ENCODE data around the gene SLC22A17. TPM values are rescaled to one million over a fixed set of nuclear protein-coding genes. Genes with fewer than 3 reads are reported as not detected.

The SLC22A17 gene
- total RNA-seq, 6 experiments from 2014 or later, result 1.5 to 2.7 (median 2.1) TPM

DNA sequence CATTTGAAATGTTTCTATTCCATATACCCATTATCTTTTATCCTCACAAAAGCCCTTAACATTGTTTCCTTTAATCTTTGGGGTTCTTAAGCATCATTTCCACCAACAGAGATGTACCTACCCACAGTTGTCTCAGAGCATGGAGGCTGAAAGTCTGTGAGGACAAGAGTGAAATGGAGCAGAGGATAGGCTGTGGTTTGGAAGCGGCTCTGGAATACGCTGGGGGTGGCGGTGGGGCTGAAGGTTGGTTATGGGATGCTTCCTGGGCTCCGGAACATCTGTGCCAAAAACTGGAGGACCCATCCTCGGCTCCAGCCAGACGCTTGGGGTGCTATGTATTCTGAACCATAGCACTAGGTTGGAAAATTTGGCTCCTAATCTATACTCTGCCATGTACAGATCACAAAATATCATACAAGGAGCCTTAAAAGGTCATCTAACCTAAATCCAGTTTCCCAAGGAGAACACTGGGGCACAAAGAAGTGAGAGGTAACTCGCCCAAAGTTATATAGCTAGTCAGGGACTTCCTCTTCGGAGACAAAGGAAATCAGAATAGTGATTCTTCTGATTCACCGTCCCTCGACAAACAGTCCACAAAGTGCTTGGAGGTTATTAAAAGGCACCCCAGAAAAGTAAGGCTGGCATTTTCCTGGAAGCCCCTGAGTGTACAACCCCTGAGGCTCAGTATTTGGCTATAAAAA is 52.6 kb downstream of the SLC22A17 start:
- Histone ChIP-seq H3K4me1 (peaks cover 0 to 5% (median 2%) of the 10 kb centered on the region in 4 donors), H3K27ac (peak overlapping the region; percentile 94 to 99 (median 98)), H3K36me3 (peaks cover 0 to 10% (median 0%) of the 10 kb centered on the region in 4 donors), H3K27me3 (no peaks in the 10 kb centered on the region), H3K9me3 (no peaks in the 10 kb centered on the region), H3K4me3 (peak overlapping the region; percentile 55 to 81 (median 60))
- TF ChIP-seq POLR2A (IDR thresholded peaks at IDR 0.05), result no peak
- TF ChIP-seq, protein P1, sequence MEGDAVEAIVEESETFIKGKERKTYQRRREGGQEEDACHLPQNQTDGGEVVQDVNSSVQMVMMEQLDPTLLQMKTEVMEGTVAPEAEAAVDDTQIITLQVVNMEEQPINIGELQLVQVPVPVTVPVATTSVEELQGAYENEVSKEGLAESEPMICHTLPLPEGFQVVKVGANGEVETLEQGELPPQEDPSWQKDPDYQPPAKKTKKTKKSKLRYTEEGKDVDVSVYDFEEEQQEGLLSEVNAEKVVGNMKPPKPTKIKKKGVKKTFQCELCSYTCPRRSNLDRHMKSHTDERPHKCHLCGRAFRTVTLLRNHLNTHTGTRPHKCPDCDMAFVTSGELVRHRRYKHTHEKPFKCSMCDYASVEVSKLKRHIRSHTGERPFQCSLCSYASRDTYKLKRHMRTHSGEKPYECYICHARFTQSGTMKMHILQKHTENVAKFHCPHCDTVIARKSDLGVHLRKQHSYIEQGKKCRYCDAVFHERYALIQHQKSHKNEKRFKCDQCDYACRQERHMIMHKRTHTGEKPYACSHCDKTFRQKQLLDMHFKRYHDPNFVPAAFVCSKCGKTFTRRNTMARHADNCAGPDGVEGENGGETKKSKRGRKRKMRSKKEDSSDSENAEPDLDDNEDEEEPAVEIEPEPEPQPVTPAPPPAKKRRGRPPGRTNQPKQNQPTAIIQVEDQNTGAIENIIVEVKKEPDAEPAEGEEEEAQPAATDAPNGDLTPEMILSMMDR (IDR thresholded peaks at IDR 0.05), result no peak
- DNase-seq, result no peak
- ATAC-seq, result no peak
- intact Hi-C loops (cut with DNase I), result no loop called here
- 76% methylated on average over 10 of the region's 10 CpGs for whole genome bisulfite sequencing (ENCODE audit: insufficient coverage, low coverage, low lambda C conversion rate, missing lambda C conversion rate)

DNA sequence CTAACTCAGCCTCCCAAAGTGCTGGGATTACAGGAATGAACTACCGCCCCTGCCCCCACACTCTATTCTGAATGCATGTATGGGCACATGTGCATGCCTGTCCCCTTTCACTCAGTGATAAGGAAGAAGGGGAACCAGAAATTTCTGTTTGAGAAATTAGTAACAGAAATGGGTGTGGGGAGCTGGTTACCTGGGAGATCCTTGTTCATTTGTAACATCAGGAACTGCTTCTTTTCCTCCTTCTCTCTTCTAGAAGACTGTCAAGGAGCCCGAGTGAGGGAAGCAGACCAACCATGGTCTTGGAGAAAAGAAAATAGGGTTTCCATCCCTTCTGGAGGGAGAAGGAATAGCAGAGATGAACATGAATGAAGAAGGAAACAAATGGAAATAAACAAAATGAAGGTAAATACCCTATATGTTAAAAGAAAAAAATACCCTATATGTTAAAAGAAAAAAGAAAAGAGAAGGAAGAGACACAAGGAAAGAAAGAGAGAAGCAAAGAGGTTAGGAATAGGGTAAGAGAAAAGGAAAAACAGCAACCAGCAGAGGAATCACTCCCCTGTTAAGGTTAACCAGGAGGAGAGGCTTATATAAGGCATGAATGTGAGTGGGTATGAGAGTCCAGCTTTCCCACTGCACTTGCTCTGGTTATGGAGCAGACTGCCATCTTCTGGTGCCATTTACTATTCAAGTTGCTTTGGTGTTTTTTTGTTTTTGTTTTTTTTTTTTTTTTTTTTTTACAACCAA is 53.3 kb downstream of the SLC22A17 start:
- no peaks in the 10 kb centered on the region for H3K9me3 ChIP-seq
- ATAC-seq (no peak), DNase-seq (no peak)
- H3K4me3 ChIP-seq, result no peak overlapping the region
- intact Hi-C loops (cut with DNase I), result no loop called here
- TF ChIP-seq, protein P1 (IDR thresholded peaks at IDR 0.05), result peak in 2 of 4 donors; percentile 22
- no peak for TF ChIP-seq POLR2A (IDR thresholded peaks at IDR 0.05)
- H3K27ac ChIP-seq, result peak overlapping the region in 1 of 3 donors; percentile 98
- peaks cover 0 to 11% (median 3%) of the 10 kb centered on the region in 4 donors for H3K4me1 ChIP-seq
- WGBS (ENCODE audit: insufficient coverage, low coverage, low lambda C conversion rate, missing lambda C conversion rate), result 66% methylated on average over 2 of the region's 2 CpGs
- H3K36me3 ChIP-seq, result peaks cover 0 to 10% (median 0%) of the 10 kb centered on the region in 4 donors
- H3K27me3 ChIP-seq, result no peaks in the 10 kb centered on the region

GRCh38 chr14:23297611-23298277 is 54.9 kb downstream of the SLC22A17 start:
- intact Hi-C loops (cut with DNase I), result no loop called here
- Histone ChIP-seq H3K4me3 (no peak overlapping the region), H3K27ac (no peak overlapping the region), H3K36me3 (peaks cover 0 to 10% (median 0%) of the 10 kb centered on the region in 4 donors), H3K9me3 (no peaks in the 10 kb centered on the region), H3K4me1 (peaks cover 0 to 11% (median 3%) of the 10 kb centered on the region in 4 donors), H3K27me3 (no peaks in the 10 kb centered on the region)
- no peak for DNase-seq
- TF ChIP-seq POLR2A (IDR thresholded peaks at IDR 0.05), result no peak
- TF ChIP-seq, protein P1 (IDR thresholded peaks at IDR 0.05), result no peak
- ATAC-seq, result no peak
- WGBS (ENCODE audit: insufficient coverage, low coverage, low lambda C conversion rate, missing lambda C conversion rate), result 81% methylated on average over 4 of the region's 7 CpGs

DNA sequence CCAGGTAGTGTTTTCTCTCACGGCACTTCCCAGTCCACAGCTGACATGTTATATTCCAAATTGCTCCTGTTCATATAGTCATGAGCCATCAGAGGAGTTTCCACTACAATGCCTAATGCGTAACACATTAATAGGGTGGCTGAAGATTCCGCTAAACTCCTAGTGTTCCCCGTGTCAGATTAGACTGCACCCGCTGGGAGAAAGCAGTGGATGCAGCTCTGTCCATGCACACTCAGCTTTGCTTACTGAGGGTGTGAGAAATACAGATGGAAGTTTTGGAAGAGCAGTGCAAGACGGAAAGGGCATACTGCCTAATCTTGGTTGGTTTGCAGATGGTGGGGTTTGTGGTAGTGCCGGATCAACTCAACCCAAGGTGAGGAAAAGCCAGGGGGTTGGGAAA is 55.6 kb downstream of the SLC22A17 start:
- TF ChIP-seq, protein P1 (IDR thresholded peaks at IDR 0.05), result no peak
- TF ChIP-seq POLR2A (IDR thresholded peaks at IDR 0.05), result no peak
- 81% methylated on average over 7 of the region's 7 CpGs for whole genome bisulfite sequencing (ENCODE audit: insufficient coverage, low coverage, low lambda C conversion rate, missing lambda C conversion rate)
- intact Hi-C loops (cut with DNase I), result no loop called here
- ATAC-seq (no peak), DNase-seq (no peak)
- Histone ChIP-seq H3K36me3 (peaks cover 0 to 10% (median 0%) of the 10 kb centered on the region in 4 donors), H3K27me3 (no peaks in the 10 kb centered on the region), H3K4me3 (no peak overlapping the region), H3K4me1 (peaks cover 0 to 11% (median 3%) of the 10 kb centered on the region in 4 donors), H3K27ac (no peak overlapping the region), H3K9me3 (no peaks in the 10 kb centered on the region)

MicroRNAs within 50 kb of the gene (microRNA counts, 767-probe panel; counts per million panel counts)
- microRNA hsa-miR-208a, result 237 counts per million

Small RNAs within 50 kb of the gene (microRNA-seq; reads per million reads assigned to microRNA genes)
- 0 reads per million in 2 donors for gene MIR208A

Small RNAs within 50 kb of the gene (small RNA-seq; reads per million reads assigned to genes)
- 0 reads per million in 2 experiments for gene MIR208A

Other genes starting within 250 kb of the SLC22A17 start
- gene CIROP, start 247.9 kb downstream of the SLC22A17 start, total RNA-seq, result not detected
- under 1 TPM in 2 of 6 experiments, not detected in 4; 0.13 to 0.18 TPM for gene CEBPE, start 233.6 kb downstream of the SLC22A17 start, total RNA-seq
- 10 to 100 TPM in 1 of 6 experiments, 1 to 10 TPM in 5; 3.2 to 10.1 (median 4.4) TPM for gene SLC7A8, start 169.2 kb downstream of the SLC22A17 start, total RNA-seq
- gene RNF212B, start 115.0 kb downstream of the SLC22A17 start, total RNA-seq, result under 1 TPM in 1 of 6 experiments, not detected in 5; 0.49 TPM
- 1 to 10 TPM; 3.4 to 8.8 (median 5.3) TPM for gene HOMEZ, start 66.8 kb downstream of the SLC22A17 start, total RNA-seq
- gene PPP1R3E, start 50.0 kb downstream of the SLC22A17 start, total RNA-seq, result 10 to 100 TPM in 2 of 6 experiments, 1 to 10 TPM in 4; 4.0 to 11.1 (median 8.1) TPM
- gene BCL2L2, start 46.1 kb downstream of the SLC22A17 start, total RNA-seq, result 10 to 100 TPM in 4 of 6 experiments, 1 to 10 TPM in 2; 8.8 to 15.8 (median 12.1) TPM
- gene PABPN1, start 31.4 kb downstream of the SLC22A17 start, total RNA-seq, result 10 to 100 TPM; 23.6 to 95.3 (median 64.6) TPM
- gene EFS, start 12.3 kb upstream of the SLC22A17 start, total RNA-seq, result under 1 TPM; 0.19 to 0.60 (median 0.39) TPM
- gene IL25, start 19.9 kb upstream of the SLC22A17 start, total RNA-seq, result not detected
- under 1 TPM in 2 of 6 experiments, not detected in 4; 0.32 to 0.49 TPM for gene CMTM5, start 24.2 kb upstream of the SLC22A17 start, total RNA-seq
- under 1 TPM in 5 of 6 experiments, not detected in 1; 0.07 to 1.00 (median 0.13) TPM for gene MYH6, start 55.4 kb upstream of the SLC22A17 start, total RNA-seq
- 1 to 10 TPM in 1 of 6 experiments, under 1 TPM in 5; 0.30 to 5.6 (median 0.60) TPM for gene MYH7, start 82.8 kb upstream of the SLC22A17 start, total RNA-seq
- gene NGDN, start 116.8 kb upstream of the SLC22A17 start, total RNA-seq, result 10 to 100 TPM; 12.0 to 16.5 (median 14.3) TPM
- under 1 TPM; 0.33 to 0.83 (median 0.47) TPM for gene ZFHX2, start 198.9 kb upstream of the SLC22A17 start, total RNA-seq
- gene THTPA, start 203.4 kb upstream of the SLC22A17 start, total RNA-seq, result 10 to 100 TPM in 4 of 6 experiments, 1 to 10 TPM in 2; 8.2 to 15.0 (median 11.4) TPM
- 10 to 100 TPM; 13.6 to 25.9 (median 23.0) TPM for gene AP1G2, start 214.9 kb upstream of the SLC22A17 start, total RNA-seq
- under 1 TPM in 3 of 6 experiments, not detected in 3; 0.07 to 0.20 (median 0.19) TPM for gene JPH4, start 225.9 kb upstream of the SLC22A17 start, total RNA-seq

All from right lobe of liver (tissue), 6 donors.